HG03575 (cell line): ENCODE results near the gene DNLZ.
"Not testable (repeated sequence)": the region's sequence is repeated elsewhere in the genome, so short reads cannot be mapped to it uniquely, and the experiment has no call there.

Experiments
- ATAC-seq: cut with Tn5 transposase; IDR thresholded peaks from one replicate; pipeline ENCODE4 v1.9.1; 2021; ENCODE audit not compliant: unreplicated experiment, insufficient number of reproducible peaks, low FRiP score; ENCODE audit errors: extremely low read depth

Gene DNLZ

GRCh38 chr9:136326761-136327303, 36.7 kb downstream of the DNLZ start:
- ATAC-seq, result no peak

- no peak for ATAC-seq
Observed at GRCh38 chr9:136326061-136326760, 37.3 kb downstream of the DNLZ start.

GRCh38 chr9:136325358-136325757, 38.2 kb downstream of the DNLZ start:
- ATAC-seq, result no peak

GRCh38 chr9:136324501-136325300, 38.8 kb downstream of the DNLZ start:
- ATAC-seq, result no peak

GRCh38 chr9:136323371-136323789, 40.2 kb downstream of the DNLZ start:
- ATAC-seq, result no peak

GRCh38 chr9:136322756-136323330, 40.7 kb downstream of the DNLZ start:
- no peak for ATAC-seq

GRCh38 chr9:136321561-136321960, 42.0 kb downstream of the DNLZ start:
- ATAC-seq, result no peak

- not testable (repeated sequence) for ATAC-seq
Observed at GRCh38 chr9:136320972-136321371, 42.6 kb downstream of the DNLZ start.

- not testable (repeated sequence) for ATAC-seq
Observed at GRCh38 chr9:136319955-136320354, 43.6 kb downstream of the DNLZ start.

GRCh38 chr9:136319244-136319643, 44.3 kb downstream of the DNLZ start:
- not testable (repeated sequence) for ATAC-seq

GRCh38 chr9:136318776-136319241, 44.7 kb downstream of the DNLZ start:
- ATAC-seq, result no peak

- no peak for ATAC-seq
Observed at GRCh38 chr9:136318111-136318775, 45.3 kb downstream of the DNLZ start.

GRCh38 chr9:136317695-136318094, 45.8 kb downstream of the DNLZ start:
- ATAC-seq, result no peak

- no peak for ATAC-seq
Observed at GRCh38 chr9:136316896-136317676, 46.5 kb downstream of the DNLZ start.

- no peak for ATAC-seq
Observed at GRCh38 chr9:136316271-136316751, 47.2 kb downstream of the DNLZ start.

GRCh38 chr9:136314944-136315343, 48.6 kb downstream of the DNLZ start:
- no peak for ATAC-seq

GRCh38 chr9:136314056-136314416, 49.5 kb downstream of the DNLZ start:
- ATAC-seq, result no peak
